HEK293 (cell line): ENCODE measurements around the gene MSRB3.

Source experiments
- CTCF ChIA-PET: fragments of 350-600 bp; formaldehyde crosslinking; extraction: SDS; loops from one replicate; lab custom pipeline; 2021; ENCODE audit warnings: antibody characterized with exemption; lab: Yijun Ruan, JAX
- POLR2A ChIA-PET: fragments of 300-600 bp; formaldehyde crosslinking; extraction: SDS; loops from one replicate; lab custom pipeline; 2020; ENCODE audit warnings: antibody characterized with exemption, inconsistent platforms; lab: Yijun Ruan, JAX
- H3K27ac ChIP-seq: fragments of 200-500 bp; sonication (Bioruptor generic); 2 replicates; pipeline ENCODE4 v1.5.1; 2014; ENCODE audit warnings: low read depth, low read length, control low read depth, inconsistent platforms; ENCODE audit errors: extremely low read depth
- H3K36me3 ChIP-seq, 2 experiments: fragments of 200-500 bp in 1 of 2; sonication (Bioruptor generic) in 1 of 2; 1 replicate in 1 of 2; 2 replicates in 1 of 2; pipeline ENCODE4 v1.5.1; 2014 to 2017; ENCODE audit warnings: inconsistent platforms in 2 of 2, low read length in 2 of 2; ENCODE audit not compliant: control insufficient read depth in 2 of 2, insufficient read depth in 1 of 2
- H3K4me1 ChIP-seq: fragments of 200-500 bp; sonication (Bioruptor generic); 2 replicates; pipeline ENCODE4 v1.5.1; 2014; ENCODE audit warnings: mild to moderate bottlenecking, low read length, inconsistent platforms; ENCODE audit not compliant: control insufficient read depth, insufficient read depth
- H3K4me3 ChIP-seq: 2 replicates; pipeline ENCODE4 v1.5.1; 2011; ENCODE audit warnings: low read depth, mild to moderate bottlenecking, control low read depth, low read length, moderate library complexity
- H3K9me3 ChIP-seq: fragments of 200-500 bp; sonication (Bioruptor generic); 2 replicates; pipeline ENCODE4 v1.5.1; 2014; ENCODE audit warnings: low read depth, low read length, inconsistent platforms; ENCODE audit not compliant: control insufficient read depth, insufficient read depth
- CTCF ChIP-seq: fragments of 450-650 bp; formaldehyde crosslinking; IDR thresholded peaks from 2 replicates; pipeline ENCODE4 v1.5.1; 2016; ENCODE audit warnings: missing biosample characterization, missing genetic modification characterization
- HIC1 ChIP-seq: fragments of 450-650 bp; formaldehyde crosslinking; IDR thresholded peaks from 2 replicates; pipeline ENCODE4 v1.5.1; 2016; ENCODE audit warnings: missing biosample characterization, missing genetic modification characterization
- RBAK ChIP-seq: fragments of 450-650 bp; formaldehyde crosslinking; IDR thresholded peaks from 2 replicates; pipeline ENCODE4 v1.5.1; 2016; ENCODE audit warnings: missing biosample characterization, missing genetic modification characterization
- ZFHX2 ChIP-seq: fragments of 450-650 bp; formaldehyde crosslinking; conservative IDR thresholded peaks from 2 replicates; pipeline ENCODE4 v1.5.1; 2016; ENCODE audit warnings: missing biosample characterization, missing genetic modification characterization
- ZFP41 ChIP-seq: fragments of 450-650 bp; formaldehyde crosslinking; IDR thresholded peaks from 2 replicates; pipeline ENCODE4 v1.5.1; 2016; ENCODE audit warnings: missing biosample characterization, missing genetic modification characterization, borderline replicate concordance
- ZIC2 ChIP-seq: fragments of 450-650 bp; formaldehyde crosslinking; IDR thresholded peaks from 2 replicates; pipeline ENCODE4 v1.5.1; 2016; ENCODE audit warnings: missing biosample characterization, missing genetic modification characterization
- ZNF239 ChIP-seq: fragments of 450-650 bp; formaldehyde crosslinking; IDR thresholded peaks from 2 replicates; pipeline ENCODE4 v1.5.1; 2016; ENCODE audit warnings: missing biosample characterization, missing genetic modification characterization
- ZNF280D ChIP-seq: fragments of 450-650 bp; formaldehyde crosslinking; IDR thresholded peaks from 2 replicates; pipeline ENCODE4 v1.5.1; 2016; ENCODE audit warnings: missing biosample characterization, missing genetic modification characterization
- ZNF335 ChIP-seq: fragments of 450-650 bp; formaldehyde crosslinking; conservative IDR thresholded peaks from 2 replicates; pipeline ENCODE4 v1.5.1; 2016; ENCODE audit warnings: missing biosample characterization, missing genetic modification characterization
- ZNF341 ChIP-seq: fragments of 450-650 bp; formaldehyde crosslinking; IDR thresholded peaks from 2 replicates; pipeline ENCODE4; 2016; ENCODE audit warnings: low read depth, missing biosample characterization, missing genetic modification characterization
- ZNF366 ChIP-seq: fragments of 450-650 bp; formaldehyde crosslinking; conservative IDR thresholded peaks from 2 replicates; pipeline ENCODE4 v1.5.1; 2016; ENCODE audit warnings: missing biosample characterization, missing genetic modification characterization
- ZNF501 ChIP-seq: fragments of 450-650 bp; formaldehyde crosslinking; IDR thresholded peaks from 2 replicates; pipeline ENCODE4 v1.5.1; 2016; ENCODE audit warnings: missing biosample characterization, missing genetic modification characterization
- ZNF513 ChIP-seq: fragments of 450-650 bp; IDR thresholded peaks from 2 replicates; pipeline ENCODE4 v1.5.1; 2018; ENCODE audit warnings: missing biosample characterization, missing genetic modification characterization
- ZNF558 ChIP-seq: fragments of 450-650 bp; formaldehyde crosslinking; IDR thresholded peaks from 2 replicates; pipeline ENCODE4 v1.5.1; 2016; ENCODE audit warnings: missing biosample characterization, missing genetic modification characterization
- ZNF777 ChIP-seq: fragments of 450-650 bp; formaldehyde crosslinking; IDR thresholded peaks from 2 replicates; pipeline ENCODE4 v1.5.1; 2017; ENCODE audit warnings: missing biosample characterization, missing genetic modification characterization, borderline replicate concordance
- ZNF830 ChIP-seq: fragments of 450-650 bp; IDR thresholded peaks from 2 replicates; pipeline ENCODE4 v1.5.0; 2018; ENCODE audit warnings: missing biosample characterization, missing genetic modification characterization, low read depth, mild to moderate bottlenecking, moderate library complexity

The MSRB3 gene

GRCh38 chr12:65458718-65459117 is 180.2 kb downstream of the MSRB3 start:
- Histone ChIP-seq H3K9me3 (no peaks in the 10 kb centered on the region), H3K4me1 (no peaks in the 10 kb centered on the region), H3K27ac (no peak overlapping the region), H3K4me3 (no peak overlapping the region), H3K36me3 (no peaks in the 10 kb centered on the region)
- CTCF ChIA-PET: interaction anchor here (0.9 to 1.1 kb wide), 2 partner anchors 10 to 21 kb away, joined by 3 to 4 read pairs; no protein-coding TSS in a partner anchor
- TF ChIP-seq ZNF558 (tag by site-specific recombination): no peak
- no peak for TF ChIP-seq ZNF513
- no peak for TF ChIP-seq ZFHX2 (tag by site-specific recombination)
- no peak for TF ChIP-seq ZNF830 (tag by site-specific recombination)
- POLR2A ChIA-PET: no interaction called here

- CTCF ChIA-PET: interaction anchor here (1.1 kb wide), 1 partner anchor 9 kb away, joined by 4 read pairs; no protein-coding TSS in a partner anchor
- no peak overlapping the region for H3K4me3 ChIP-seq
- TF ChIP-seq ZFP41 (tag by site-specific recombination) (no peak), ZNF341 (no peak), ZNF280D (tag by site-specific recombination) (no peak), ZFHX2 (tag by site-specific recombination) (no peak), HIC1 (tag by site-specific recombination) (no peak), ZNF335 (tag by site-specific recombination) (no peak), ZIC2 (tag by site-specific recombination) (no peak), RBAK (tag by site-specific recombination) (no peak), ZNF777 (tag by site-specific recombination) (no peak), ZNF501 (tag by site-specific recombination) (no peak), ZNF239 (tag by site-specific recombination) (no peak), ZNF366 (no peak), CTCF (tag by site-specific recombination) (no peak)
- TF ChIP-seq, all 188 proteins: peak for 0
Observed at GRCh38 chr12:65459545-65459944, 181.1 kb downstream of the MSRB3 start.

More at GRCh38 chr12:65459545-65459944, 181.1 kb downstream of the MSRB3 start:
- Histone ChIP-seq H3K4me1 (no peaks in the 10 kb centered on the region), H3K36me3 (no peaks in the 10 kb centered on the region; a peak in 1 of 3 replicates), H3K9me3 (no peaks in the 10 kb centered on the region), H3K27ac (no peak overlapping the region)
- POLR2A ChIA-PET: no interaction called here
